T-helper 22 cell (primary cell): Measurements from ENCODE around the gene SPHK1.

Source experiments
- DNase-seq: peaks from one replicate; pipeline ENCODE4 v3.0.0-alpha.2; 2020; ENCODE audit warnings: low read depth

The SPHK1 gene

DNA sequence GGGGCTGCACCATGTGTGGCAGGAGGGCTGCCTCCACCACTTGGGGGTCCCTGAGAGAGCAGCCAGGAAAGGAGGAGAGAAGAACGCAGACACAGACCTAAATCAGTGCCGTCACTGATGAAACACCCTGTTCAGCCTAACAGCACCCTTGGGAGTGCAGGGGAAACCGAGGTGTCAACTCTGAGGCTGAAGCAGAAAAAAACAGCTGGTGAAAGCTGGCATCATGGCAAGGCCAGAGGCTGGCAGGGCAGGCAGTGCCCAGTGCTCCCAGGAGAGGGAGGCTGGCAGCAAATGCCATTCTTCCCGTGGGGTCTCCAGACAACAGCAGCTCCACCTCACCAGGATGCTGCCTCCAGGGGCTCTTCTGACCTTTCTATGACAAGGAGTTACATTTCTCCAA, 23.1 kb downstream of the SPHK1 start:
- no peak for DNase-seq

DNA sequence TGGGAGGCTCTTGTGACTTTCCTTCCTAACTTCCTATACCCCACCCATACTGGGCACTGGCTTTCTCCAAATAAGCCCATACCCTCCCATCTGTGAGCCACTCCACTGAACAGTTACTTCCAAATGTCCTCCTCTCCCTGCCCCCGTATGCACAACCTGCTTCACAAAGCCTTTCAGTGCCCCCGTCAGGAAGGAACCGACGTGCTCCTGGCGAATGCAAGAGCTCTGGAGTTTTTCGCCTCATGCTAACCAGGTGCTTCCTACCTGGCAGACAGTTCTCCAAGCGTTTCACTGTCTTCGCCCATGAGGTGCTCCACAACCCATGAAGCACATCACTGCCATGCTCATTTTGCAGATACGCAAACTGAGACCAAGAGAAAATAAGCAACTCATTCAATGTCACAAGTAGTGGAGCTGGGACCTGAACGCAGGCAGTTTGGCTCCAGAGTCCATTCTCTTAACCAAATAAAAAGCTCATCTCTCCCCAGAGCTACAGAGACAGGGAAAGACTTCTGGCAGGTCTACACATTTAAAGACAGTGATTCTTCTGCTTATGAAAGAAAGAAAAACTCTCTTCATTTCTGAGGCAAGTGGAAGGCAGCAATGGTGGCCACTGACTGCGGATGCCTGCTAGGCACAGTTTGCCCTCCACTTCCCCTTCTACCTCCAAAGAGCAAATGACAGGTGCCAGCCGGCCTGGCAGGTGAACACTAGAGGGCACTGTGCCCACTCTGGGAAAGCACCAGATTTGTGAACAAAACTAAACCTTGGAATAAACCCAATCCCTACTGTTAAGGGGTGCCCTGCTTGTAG, 23.8 kb downstream of the SPHK1 start:
- peak; percentile 25 for DNase-seq

DNA sequence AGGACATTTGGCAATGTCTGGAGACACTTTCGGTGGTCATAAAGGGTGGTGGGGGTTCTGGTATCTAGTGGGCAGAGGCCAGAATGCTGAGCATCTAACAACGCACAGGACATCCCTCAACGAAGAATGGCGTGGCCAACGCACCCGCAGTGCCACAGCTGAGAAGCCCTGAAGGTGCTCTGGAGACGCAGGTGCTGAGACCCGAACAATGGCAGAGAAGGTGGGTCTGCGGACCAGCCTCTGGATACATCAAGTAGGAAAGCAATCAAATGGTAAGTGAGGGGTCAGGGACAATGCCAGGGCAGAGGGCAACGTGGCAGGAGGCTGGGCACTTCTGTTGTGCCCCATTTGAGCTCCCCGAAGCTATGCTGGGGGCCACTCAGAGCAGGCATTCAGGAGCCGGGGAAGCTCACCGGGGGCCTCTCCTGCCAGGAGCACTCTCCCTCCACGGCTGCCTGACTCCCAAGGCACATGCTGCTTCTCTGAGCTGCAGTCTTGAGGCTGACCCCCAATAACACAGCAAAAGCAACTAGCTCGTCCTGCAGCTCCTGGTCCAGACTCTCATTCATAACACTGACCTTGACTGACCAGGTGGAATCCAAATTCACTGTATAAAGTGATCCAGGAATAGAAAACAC, 26.0 kb downstream of the SPHK1 start:
- DNase-seq = no peak

DNA sequence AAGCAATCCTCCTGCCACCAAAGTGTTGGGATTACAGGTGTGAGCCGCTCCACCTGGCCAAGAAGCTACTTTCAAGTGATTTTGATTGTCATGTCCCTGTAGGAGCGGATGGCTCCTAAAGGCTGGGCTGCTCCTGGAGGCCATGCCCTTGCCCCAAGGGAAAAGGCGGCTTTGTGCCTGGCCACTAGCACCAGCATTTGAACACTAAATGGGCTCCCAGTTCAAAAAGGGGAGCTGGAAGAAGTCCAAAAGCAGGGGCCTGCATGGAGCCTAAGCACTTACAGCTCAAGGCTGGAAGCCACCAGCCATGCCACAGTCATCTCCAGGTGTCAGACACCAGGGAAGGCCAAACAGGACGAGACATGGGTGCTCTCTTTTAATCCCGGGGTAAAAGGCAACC, 26.8 kb downstream of the SPHK1 start:
- DNase-seq = no peak

DNA sequence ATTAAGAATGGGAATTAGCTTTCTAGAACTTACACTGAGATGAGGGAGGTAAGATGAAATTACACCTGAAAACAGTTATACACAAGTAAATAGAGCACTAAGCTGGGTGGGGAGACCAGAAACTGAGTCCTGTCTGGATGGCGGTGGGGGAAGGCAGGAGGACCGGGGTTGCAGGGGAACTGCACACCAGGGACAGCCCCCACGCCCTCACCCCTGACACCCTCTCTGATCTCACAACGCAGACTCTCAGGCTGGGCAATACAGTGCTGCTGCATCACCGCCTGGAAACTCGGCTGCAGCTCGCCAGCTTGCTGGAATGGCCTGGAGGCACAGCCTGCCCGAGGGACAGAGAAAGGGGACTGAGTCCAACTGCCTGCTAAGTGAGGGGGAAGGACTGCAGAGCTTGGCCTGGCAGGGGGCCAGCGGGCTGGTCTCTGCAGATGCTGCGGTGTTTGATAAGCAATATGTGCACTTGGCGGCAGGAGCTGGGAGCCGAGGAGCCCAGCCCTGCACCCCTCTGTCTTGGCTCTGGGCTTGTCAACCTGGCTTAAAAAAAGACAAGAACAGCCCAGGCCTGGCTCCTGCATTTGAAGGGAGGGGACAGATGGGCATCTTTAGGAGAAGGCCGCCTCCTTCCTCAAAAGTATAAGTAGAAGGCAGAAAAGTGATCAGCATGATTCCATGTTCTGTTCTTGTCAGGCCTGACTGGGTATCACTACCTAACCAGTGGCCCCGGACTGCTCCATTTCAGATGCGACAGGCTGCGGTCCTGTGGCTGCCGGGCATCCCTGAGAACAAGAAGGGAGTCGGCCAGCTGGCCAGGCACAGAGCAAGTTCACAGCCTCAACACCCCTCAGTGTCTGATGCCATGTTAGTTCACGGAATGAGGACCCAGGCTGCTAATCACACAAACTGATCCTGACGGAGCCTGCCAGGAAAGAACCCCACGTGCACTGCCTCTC, 30.2 kb downstream of the SPHK1 start:
- no peak for DNase-seq

DNA sequence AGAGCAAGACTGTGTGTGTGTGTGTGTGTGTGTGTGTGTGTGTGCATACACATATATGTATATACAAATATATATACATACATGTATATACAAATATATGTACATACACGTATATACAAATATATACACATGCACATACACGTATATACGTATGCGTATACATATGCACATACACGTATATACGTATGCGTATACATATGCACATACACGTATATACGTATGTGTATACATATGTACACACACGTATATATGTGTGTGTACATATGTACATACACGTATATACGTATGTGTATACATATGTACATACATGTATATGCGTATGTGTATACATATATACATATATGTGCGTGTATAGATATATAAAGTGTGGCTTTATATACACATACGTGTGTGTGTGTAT, 31.4 kb downstream of the SPHK1 start:
- DNase-seq = no peak

DNA sequence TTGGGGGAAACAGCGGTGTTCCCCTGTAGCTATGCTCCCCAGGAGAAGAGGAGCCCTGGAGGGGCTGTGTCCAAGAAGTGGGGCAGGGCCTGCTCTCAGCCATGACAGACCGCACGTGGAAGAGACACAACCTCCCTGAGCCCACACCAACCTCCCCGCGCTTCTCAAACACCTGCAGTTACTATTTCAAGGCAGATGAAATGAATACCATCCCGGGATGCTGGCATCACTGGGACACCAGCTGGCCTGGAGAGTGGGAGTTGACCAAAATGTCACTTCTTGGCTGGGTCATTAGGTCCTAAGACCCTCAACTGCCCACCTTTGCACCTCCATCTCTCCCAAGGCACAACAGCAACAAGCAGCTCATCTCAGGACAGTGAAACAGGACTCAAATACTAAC, 32.0 kb downstream of the SPHK1 start:
- DNase-seq = no peak

DNA sequence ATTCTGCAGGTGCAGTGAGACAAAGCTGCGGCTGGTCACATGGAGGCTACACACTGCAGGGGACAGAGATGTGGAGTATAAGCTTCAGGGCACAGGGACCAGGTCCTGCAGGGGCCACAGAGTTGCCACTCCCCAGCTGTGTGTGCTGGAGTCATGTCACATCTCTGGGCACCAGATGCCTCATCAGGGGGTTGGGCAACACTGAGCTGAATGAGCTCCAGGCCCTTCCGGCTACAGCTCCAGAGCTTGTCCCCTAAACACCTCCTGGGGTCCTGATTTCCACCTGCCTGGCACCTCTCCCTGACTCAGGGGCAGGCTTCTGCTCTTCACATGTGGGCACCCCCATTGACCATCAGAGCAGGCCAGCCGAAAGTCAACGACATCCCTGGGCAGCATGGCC, 32.5 kb downstream of the SPHK1 start:
- no peak for DNase-seq

DNA sequence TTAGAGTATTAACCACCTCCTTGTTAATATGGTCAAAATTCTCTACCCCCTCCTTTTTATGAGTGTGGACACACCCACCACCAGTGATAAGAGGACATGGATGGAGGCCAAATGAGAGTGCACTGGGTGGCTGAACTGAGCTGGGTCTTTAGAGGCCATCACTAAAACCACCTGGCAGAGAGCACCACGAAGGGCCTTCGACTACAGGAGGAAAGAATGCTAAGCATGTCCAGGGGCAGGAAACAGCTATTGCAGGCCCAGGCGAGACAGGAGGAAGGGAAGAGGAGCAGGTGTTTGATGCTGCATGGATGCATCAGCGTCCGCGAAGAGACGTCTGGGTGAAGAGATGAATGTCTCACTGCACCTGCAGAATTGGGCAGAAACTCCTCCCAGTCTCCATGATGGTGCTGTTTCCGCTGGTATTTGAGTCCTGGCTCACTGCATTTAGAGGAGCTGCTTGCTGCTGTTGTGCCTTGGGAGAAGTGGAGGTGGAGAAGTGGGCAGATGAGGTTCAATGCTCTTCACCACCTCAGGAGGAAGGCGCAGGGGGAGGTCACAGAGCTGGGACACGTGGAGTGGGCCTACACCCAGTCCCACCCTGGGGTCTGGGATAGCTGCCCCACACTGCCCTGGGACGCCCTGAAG, 33.2 kb downstream of the SPHK1 start:
- DNase-seq = no peak

DNA sequence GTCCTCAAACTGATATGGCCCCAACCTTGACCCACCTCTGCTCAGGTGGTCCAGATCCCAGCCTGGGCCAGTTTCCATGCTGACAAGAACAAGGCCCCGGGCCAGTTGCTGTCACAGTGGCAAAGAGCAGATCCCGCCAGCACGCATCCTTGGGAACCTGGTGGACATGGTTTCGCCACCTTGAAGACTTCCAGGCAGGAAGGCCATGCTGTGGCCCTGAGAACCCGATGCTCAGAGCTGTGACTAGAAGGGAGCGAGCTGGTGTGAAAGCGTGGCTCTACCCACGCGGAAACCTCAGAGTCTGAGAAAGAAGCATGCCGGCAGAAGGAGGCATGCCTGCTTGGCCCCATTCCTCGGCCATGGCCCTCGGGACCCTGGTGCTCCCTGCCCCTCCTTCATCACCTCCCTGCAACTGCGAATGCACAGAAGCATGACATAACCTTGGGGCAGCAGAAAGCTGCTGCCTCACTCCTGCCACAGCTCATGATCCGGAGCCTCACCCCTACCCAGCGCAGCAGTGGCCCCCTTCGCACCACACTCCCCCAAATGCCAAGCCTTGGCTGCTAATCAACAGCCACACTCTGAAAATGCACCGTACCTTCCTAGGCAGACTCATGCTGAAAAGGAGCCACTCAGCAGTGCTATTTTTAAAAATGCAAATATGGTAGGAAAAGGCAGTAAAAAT, 35.3 kb downstream of the SPHK1 start:
- no peak for DNase-seq

DNA sequence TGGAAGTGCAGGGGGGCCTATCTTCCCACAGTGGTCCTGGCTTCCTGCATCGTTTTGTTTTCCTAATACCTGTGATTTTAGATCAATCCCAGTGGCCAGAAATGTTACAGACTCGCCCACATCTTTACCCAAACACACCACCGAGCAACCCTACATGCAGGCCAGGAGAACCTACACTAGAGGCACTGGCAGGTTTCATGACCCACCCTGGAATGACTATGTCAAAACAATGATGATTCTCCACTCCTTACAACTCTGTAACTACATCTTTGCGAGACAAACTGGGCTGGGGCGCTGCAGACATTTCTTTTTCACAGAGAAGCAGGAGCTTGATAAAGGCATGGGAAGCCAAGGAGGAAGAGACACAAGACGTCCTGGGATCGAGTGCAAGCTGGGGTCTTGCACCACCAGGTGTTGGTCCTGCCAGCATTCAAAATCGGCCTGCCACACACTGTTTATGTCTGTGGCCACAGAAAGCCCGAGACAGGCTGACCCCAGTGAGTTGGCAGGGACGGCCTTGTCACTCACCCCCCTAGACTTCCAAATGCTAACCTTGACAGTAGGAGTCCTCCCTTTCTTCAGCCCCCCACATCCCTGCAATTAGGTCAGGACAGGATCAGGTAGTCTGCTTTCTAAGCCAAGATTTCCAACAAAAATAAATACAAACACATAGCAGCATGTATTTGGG, 36.1 kb downstream of the SPHK1 start:
- DNase-seq = no peak

DNA sequence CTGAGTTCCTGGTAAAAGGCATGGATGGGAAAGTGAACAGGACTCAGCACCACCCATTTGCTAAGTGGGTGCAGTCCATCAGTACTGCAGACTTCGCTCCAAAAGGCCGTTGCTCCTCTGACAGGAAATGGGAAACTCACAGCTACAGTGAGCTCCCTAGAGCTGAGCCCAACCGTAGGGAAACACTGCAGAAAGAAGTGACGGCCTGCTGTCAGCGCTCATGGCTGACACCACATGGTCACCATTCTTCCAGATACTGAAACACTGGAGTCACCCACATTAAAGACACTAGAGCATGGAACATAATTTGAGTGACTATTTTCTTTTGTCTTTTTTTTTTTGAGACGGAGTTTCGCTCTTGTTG, 36.6 kb downstream of the SPHK1 start:
- DNase-seq = no peak

DNA sequence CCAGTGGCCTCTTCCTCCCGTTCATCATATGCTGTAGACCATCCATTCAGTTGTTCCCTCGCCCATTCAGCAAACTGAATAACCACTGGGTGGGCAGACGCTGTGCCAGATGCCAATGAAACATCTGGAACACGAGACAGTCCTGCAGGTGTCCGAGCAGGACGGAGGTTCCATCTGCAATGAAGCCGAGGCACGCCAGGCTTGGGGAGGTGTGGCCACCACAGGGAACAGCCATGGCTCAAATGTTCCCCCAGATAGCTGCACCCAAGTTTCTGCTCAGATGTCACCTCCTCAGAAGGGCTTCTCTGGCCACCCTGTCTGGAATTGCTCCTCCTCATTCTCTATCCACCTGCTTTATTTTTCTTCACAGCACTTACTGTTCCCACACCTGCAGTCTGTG, 38.0 kb downstream of the SPHK1 start:
- DNase-seq = no peak

DNA sequence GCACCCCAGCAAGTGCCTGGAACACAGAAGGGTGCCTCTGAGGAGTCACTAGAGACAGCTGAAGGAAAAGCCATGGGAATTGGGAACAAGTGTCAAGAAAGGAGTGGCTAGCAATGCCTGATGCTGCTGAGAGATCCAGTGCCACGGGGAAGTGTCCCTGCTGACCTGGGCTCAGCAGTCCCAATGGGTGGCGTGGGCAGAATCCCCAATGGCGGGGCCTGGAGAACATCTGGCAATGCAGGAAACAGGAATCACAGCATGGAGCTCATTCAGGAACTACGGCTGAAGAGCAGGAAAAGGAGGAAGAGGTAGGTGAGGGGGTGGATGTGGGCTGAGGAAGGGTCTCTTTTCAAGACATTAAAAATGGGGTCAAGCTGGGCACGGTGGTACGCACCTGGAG, 38.5 kb downstream of the SPHK1 start:
- no peak for DNase-seq

DNA sequence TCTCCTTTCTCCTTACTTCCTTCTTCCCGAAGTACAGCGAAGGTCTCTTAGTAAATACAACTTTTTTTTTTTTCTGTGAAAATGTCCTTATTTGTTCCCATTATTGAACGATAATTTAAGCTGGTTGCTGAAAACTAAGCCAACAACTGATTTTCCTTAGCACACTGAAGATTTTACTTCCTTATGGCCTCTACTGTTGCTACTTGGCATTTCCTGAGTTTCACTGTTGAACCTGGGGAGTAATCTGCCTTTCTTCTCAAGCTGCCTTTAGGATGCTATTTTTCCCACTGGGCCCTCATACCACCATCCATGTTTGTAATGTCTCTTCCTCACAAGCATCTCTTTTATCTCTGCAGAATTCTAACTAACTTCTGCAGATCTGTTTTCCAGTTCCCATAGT, 42.4 kb downstream of the SPHK1 start:
- DNase-seq = no peak

DNA sequence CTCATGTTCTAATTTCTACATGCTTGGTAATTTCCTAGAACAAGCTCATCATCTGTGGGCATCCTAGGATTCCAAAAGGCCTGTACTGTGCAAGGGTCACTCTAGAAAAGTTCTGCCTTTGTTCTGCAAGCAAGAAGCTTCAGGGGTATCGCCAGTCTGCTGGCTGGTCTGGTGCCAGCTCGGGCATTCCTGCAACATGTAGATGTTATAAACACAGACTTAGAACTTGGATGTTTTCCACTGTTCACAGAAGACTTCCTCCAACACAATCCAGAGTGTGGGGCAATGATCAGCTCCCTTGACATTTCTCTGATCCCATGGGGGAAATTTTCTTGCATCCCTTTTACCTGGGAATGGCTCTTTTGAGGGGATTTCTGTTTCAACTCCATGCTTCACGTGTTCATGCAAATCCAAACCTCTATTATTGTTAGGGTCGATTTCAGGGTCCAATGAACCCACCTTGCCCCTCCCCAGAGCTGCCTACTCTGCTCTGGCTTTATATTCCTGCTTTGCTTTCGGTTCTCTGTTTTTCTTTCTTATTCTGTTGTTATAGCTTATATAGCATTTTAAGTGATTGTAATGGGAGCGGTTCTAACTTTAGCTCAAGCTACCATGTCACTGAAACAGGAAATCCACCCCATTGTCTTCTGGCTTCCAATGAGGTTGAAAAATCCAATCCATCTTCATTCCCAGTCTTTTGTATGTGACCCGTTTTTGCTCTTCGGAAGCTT, 43.3 kb downstream of the SPHK1 start:
- DNase-seq = no peak

DNA sequence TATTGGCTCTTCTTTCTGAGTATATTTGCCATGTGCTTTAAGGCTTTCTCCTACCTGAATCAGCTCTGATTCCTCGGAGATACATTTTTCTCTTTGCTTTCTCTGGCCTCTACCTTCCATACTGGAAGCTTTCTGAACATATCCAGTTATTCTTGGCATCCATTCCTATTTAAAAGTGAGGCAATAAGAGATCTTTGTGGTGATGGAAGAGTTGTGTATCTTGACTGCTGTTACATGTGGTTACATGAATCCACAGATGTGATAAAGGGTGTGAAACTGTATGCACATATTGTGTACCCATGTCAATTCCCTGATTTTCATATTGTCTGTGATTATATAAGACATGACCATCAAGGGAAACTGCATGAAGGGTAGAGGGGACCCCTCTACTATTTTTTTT, 44.1 kb downstream of the SPHK1 start:
- no peak for DNase-seq

DNA sequence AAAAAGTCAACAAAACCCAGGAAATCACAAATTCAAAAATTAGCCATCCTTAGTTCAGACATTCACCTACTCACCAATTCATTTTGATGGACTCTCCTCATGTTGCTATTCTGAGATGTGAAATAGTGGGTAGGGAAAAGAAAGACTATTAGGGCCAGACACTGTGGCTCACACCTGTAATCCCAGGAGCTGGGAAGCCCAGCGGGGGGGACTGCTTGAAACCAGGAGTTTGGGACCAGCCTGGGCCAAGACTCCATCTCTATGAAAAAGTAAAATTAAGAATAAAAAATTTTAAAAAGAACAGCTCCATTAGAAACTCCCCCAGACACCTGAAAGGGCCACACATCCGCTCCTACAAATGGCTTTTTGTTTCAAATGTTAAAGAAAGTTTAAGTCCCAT, 47.1 kb downstream of the SPHK1 start:
- DNase-seq = no peak

DNA sequence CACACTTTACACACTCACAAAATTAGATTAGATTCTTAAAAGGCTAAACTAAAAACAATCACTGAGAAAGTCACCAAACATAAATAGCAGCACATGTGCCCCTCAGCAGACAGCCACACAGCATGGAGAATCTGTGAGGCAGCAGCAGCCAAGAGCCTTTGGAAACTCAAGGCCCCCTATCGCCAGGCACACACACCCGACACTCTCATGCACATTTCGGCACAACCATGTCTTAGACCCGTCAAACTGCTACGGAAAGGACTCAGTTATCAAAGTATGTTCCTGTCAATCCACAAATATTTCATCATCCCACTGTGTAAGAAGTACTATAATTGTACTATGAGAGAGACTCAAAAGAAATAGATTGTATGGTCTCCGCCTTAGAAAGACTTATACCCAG, 47.6 kb downstream of the SPHK1 start:
- DNase-seq = no peak

DNA sequence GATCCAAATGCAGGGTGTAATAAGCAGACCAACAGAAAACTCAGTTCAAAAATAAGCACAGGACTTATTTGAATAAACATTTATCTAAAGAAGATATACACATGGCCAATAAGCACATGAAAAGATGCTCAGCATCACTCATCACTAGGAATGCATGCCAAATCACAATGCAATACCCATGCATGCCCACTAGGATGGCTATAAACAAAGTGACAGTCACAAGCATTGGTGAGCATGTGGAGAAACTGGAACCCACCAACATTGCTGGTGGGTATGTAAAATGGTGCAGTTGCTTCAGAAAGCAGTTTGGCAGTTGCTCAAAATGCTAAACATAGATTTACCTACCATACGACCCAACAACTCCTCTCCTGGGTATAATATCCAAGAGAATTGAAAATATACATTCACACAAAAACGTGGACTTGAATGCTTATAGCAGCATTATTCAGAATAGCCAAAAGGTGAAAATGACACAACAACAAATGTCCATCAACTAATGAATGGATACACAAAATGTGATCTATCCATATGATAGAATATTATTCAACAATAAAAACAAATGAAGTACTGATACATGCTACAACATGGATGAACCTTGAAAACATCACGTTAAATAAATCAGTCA, 48.4 kb downstream of the SPHK1 start:
- DNase-seq = no peak
